ENCODE results near the gene CD24.
"Not testable (repeated sequence)": the region's sequence is repeated elsewhere in the genome, so short reads cannot be mapped to it uniquely, and the experiment has no call there.

The CD24 gene

DNA sequence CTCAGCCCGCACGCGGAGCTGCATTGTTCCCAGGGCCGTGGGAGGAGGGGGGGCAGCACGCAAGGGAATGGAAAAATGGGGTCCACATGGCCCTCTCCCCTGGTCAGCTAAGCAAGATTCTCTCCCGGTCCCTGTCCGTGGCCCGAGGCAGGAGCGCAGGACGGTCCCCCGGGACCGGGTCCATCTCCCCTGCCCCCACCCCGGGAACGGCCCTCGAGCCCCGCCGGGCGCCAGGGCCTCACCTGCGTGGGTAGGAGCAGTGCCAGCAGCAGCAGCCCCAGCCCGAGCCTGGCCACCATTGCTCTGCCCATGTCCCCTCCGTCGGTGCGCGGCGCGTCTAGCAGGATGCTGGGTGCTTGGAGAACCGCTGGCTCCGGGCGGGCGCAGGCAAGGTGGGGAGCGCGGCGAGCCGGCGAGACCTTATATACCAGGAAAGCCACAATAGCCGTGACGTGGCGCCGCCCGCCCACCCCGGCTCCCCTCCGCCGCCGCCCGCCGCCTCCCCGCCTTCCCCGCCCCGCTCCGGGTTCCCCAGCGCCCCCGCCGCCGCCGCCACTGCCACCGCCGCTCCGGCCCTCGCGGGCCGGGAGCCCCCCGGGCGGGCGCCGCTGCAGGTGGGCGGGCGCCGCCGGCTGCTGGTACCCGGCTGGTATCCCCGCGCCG, at the start of gene CD24:
Gene CD24, minus strand, starts transcription at position 394 of the 663 bp plus-strand sequence. Its CDS starts 83 bp downstream, at position 311.
- DNase-seq (ENCODE audit: low read depth) = no peak

DNA sequence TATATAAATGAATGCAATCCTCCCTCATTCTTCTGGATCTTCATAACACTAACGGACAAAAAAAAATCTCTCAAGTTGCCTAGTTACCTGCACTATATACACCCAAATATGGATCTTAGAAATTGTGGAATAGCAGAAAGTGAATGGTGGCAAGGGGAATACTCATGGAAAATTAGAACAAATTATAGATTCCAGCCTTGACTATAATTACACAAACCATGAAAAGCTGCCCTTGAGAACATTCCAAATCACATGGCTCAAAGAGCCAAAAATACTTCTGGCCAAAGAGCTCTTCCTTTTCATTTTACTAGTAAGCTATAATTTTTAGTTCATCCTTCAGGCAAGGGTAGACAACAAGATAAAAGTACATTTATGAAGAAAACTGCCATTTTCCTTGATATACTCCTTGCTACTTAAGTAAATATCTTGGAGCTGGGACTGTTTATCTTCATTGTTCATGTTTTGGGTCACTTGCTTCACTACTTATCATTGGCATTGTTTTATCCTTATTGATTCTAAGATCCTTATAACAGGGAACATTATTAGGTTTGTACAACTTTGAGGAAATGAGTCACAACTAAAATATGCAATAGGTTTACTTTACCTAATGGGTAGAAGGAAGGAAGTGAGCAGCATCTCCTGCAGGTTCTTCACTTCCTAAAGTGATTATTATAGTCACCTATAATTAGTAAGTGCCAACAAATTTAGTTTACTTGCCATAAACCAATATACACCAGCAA, 47.1 kb upstream of the CD24 start:
- DNase-seq (ENCODE audit: low read depth) = no peak

- DNase-seq (ENCODE audit: low read depth) = no peak
Observed at GRCh38 chr6:107020239-107020638, 45.7 kb upstream of the CD24 start.

GRCh38 chr6:107019628-107020027, 45.1 kb upstream of the CD24 start:
- DNase-seq (ENCODE audit: low read depth) = not testable (repeated sequence)

DNA sequence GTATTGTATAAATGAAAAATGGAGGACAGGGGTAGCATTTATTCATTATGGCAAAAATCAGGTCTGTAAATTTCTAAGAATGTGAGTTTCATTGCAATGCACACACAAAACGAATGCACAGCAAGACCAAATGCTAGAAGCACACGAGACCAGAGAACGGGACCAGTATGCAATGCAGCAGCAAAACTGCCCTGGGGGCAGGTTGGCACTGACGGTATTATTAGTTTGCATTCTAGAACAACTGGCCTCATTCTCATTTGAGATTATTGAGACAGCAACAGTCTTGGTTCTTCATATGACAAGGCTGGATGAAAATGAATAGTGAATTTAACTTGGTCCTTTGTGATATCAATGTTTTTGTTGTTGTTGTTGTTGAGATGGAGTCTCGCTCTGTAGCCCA, 44.5 kb upstream of the CD24 start:
- DNase-seq (ENCODE audit: low read depth) = no peak

- DNase-seq (ENCODE audit: low read depth) = no peak
Observed at GRCh38 chr6:107009499-107009898, 35.0 kb upstream of the CD24 start.

- peak; percentile 30 for DNase-seq (ENCODE audit: low read depth)
Observed at GRCh38 chr6:106997392-106998158, 23.0 kb upstream of the CD24 start.

GRCh38 chr6:106995640-106996039, 21.1 kb upstream of the CD24 start:
- no peak for DNase-seq (ENCODE audit: low read depth)

GRCh38 chr6:106989737-106990136, 15.2 kb upstream of the CD24 start:
- DNase-seq (ENCODE audit: low read depth) = not testable (repeated sequence)

DNA sequence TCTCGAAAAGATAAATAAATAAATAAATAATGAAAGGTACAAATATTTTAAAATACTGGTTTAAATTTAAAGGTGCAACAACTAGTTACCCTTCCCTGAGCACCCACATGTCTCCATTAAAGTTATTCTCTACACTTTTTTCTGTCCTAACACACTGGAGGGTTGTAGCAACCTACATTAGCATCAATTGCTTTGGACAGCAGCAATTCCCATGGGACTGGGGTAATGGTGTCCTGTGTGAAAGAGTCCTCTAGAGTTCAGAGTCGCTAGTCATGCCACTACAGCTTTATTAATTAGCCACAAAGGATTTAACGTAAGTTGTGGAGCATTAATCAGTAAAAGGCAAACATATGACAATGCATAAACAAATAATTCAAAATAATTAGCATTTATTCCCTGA, 14.1 kb upstream of the CD24 start:
- DNase-seq (ENCODE audit: low read depth) = no peak

- no peak for DNase-seq (ENCODE audit: low read depth)
Observed at GRCh38 chr6:106981926-106982325, 7.4 kb upstream of the CD24 start.

GRCh38 chr6:106980926-106981325, 6.4 kb upstream of the CD24 start:
- DNase-seq (ENCODE audit: low read depth) = no peak

GRCh38 chr6:106979435-106979884, 4.9 kb upstream of the CD24 start:
- peak; percentile 61 for DNase-seq (ENCODE audit: low read depth)

- DNase-seq (ENCODE audit: low read depth) = no peak
Observed at GRCh38 chr6:106977246-106977645, 2.7 kb upstream of the CD24 start.

- no peak for DNase-seq (ENCODE audit: low read depth)
Observed at GRCh38 chr6:106976270-106976669, 1.7 kb upstream of the CD24 start.

- DNase-seq (ENCODE audit: low read depth) = no peak
Observed at GRCh38 chr6:106975738-106976064, 1.2 kb upstream of the CD24 start.

GRCh38 chr6:106974999-106975737, 639 bp upstream of the CD24 start:
- no peak for DNase-seq (ENCODE audit: low read depth)

DNA sequence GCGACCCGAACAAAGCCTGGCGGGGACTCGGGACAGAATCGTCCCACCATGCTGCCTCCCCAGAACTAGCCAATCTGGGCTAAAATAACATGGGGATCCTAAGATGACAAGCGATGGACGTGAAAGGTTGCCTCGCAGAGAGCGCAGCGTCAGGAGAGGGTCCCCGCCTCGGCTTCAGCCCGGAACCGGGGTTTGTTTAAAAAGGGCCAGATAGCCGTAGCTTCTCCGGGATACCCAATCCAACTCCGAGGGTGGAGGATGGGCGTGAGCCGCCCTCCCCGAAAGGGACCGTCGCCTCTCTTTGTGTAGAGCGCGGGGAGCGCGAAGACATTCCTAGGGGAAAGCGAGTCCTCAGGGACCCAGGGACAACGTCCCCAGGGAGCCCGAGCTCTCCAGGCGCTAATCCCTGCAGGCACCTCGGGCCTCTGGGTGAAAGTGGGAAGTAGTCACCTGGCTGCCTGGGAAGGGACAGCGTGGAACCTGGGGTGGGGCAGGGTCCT, 643 bp downstream of the CD24 start:
- DNase-seq (ENCODE audit: low read depth) = no peak

GRCh38 chr6:106973018-106973835, 1.3 kb downstream of the CD24 start:
- DNase-seq (ENCODE audit: low read depth) = no peak

GRCh38 chr6:106972500-106972899, 2.0 kb downstream of the CD24 start:
- no peak for DNase-seq (ENCODE audit: low read depth)

DNA sequence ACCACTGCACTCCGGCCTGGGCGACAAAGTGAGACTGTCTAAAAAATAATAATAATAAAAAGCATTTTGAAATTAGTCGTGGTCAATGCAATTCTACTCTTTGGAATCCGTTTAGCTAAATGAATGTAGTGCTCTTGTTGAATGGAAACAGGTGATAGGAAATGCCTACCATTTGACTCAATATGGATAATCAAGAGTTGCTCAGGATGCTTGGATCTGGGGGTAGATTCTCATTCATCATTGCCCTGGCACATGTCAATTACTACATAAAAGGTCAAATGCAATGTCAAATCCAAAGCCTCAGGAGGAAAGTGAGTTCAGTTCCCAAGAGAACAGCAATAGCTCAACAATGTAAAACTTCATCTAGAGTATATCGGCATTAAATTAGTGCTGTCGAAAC, 3.8 kb downstream of the CD24 start:
- DNase-seq (ENCODE audit: low read depth) = not testable (repeated sequence)
